Measurements from ENCODE around the gene CCDC30.
A peak's percentile ranks its signal among the peaks of the same experiment; 100 is the strongest.

Gene CCDC30

DNA sequence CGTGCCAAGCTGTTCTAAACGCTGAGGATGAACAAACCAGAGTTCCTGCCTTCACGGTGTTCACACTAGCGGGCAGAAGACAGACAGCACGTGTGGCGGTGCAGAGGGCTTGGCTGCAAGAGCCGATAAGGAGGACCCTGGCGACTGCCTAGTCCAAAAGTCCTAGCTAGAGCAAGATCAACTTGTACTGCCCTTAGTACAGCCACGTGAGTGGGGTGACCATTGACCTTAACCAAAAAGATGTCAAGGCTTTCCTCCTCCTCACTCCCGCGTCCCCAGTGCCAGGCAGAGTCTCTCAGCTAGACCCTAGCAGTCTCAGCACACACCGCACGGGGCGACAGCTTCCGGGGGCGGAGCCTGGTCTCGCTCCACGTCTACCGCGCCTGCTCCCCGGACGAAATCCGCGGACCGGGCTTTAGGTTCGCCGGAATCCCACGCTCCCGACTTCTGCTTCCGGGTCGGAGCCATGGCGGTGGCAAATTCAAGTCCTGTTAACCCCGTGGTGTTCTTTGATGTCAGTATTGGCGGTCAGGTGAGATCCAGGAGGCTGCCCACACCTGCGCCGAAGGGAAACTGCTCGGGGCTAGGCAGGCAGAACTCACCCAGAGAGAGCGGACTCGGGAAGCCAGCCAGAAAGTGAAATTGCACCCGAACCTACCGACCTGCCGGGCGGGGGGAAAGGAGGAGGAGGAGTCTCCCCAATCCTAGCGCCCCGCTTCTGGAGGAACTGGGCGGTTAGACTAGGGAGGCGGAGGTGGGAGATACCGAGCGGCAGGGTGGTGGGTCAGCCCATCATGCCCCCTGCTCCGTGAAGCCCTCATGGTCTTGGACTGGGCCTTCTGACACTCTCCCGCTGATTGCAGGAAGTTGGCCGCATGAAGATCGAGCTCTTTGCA lies 195.1 kb downstream of the CCDC30 start, which contains the start of gene PPIH:
TSS of gene PPIH (plus strand) at position 443 of the 896 bp plus-strand sequence. CDS start at position 467, 24 bp downstream.
- Histone ChIP-seq H3K4me2 (ENCODE audit: low read depth, low read length, poor library complexity, severe bottlenecking) (peak within 1 kb of the TSS; percentile 95), H3K36me3 (ENCODE audit: insufficient read depth, low read length) (no peaks in the 10 kb centered on the region), H3K4me3 (ENCODE audit: low read length, poor library complexity, severe bottlenecking) (peak within 1 kb of the TSS; percentile 80), H3K27me3 (ENCODE audit: insufficient read depth, low read length, poor library complexity, severe bottlenecking) (no peaks in the 10 kb centered on the region), H3K9me3 (ENCODE audit: insufficient read depth, low read depth, low read length) (no peaks in the 10 kb centered on the region), H3F3A (ENCODE audit: low read depth) (no peaks in the 10 kb centered on the region), H4K20me1 (ENCODE audit: insufficient read depth, low read length, poor library complexity, severe bottlenecking) (peaks cover 16% of the 10 kb centered on the region), H3K9ac (ENCODE audit: low read depth, low read length, poor library complexity, severe bottlenecking) (peak within 1 kb of the TSS; percentile 79), H3K9me2 (replicated peaks; ENCODE audit: low read depth, low read length) (no peaks in the 10 kb centered on the region), H3K4me1 (ENCODE audit: insufficient read depth, low read length, poor library complexity, severe bottlenecking) (peaks cover 41% of the 10 kb centered on the region), H2AFZ (ENCODE audit: low read length) (peak within 1 kb of the TSS; percentile 87), H3K79me2 (ENCODE audit: insufficient read depth, low read length) (peaks cover 42% of the 10 kb centered on the region)
- TF ChIP-seq, protein P1, sequence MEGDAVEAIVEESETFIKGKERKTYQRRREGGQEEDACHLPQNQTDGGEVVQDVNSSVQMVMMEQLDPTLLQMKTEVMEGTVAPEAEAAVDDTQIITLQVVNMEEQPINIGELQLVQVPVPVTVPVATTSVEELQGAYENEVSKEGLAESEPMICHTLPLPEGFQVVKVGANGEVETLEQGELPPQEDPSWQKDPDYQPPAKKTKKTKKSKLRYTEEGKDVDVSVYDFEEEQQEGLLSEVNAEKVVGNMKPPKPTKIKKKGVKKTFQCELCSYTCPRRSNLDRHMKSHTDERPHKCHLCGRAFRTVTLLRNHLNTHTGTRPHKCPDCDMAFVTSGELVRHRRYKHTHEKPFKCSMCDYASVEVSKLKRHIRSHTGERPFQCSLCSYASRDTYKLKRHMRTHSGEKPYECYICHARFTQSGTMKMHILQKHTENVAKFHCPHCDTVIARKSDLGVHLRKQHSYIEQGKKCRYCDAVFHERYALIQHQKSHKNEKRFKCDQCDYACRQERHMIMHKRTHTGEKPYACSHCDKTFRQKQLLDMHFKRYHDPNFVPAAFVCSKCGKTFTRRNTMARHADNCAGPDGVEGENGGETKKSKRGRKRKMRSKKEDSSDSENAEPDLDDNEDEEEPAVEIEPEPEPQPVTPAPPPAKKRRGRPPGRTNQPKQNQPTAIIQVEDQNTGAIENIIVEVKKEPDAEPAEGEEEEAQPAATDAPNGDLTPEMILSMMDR (conservative IDR thresholded peaks at IDR 0.05; ENCODE audit: low read length) = no peak
- no peak for TF ChIP-seq EZH2phosphoT487 (IDR thresholded peaks at IDR 0.05; ENCODE audit: borderline replicate concordance)

DNA sequence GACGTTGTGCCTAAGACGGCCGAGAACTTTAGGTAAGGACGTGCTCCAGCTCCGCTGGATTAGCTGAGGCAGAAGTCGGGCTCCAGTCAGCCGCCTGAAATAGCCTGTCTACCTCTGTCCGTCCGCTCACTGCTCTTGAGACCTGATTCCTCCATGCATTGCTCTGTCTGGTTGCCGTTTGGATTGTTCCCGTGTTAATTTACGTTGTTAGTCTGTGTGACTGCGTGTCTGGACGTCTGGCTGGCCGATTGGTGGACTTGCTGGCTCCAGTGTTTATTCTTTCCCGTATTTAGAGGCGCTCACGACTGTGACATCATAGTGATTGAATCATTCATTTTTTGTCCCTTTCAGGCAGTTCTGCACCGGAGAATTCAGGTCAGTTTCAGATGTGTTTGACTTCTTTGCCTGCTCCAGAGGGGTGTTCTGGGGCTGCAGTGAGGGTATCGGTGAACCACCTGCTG lies 195.8 kb downstream of the CCDC30 start:
- H3K9me3 ChIP-seq (ENCODE audit: insufficient read depth, low read depth, low read length) = no peaks in the 10 kb centered on the region
- TF ChIP-seq, protein P1 (conservative IDR thresholded peaks at IDR 0.05; ENCODE audit: low read length) = no peak
- TF ChIP-seq EZH2phosphoT487 (IDR thresholded peaks at IDR 0.05; ENCODE audit: borderline replicate concordance) = no peak
- H4K20me1 ChIP-seq (ENCODE audit: insufficient read depth, low read length, poor library complexity, severe bottlenecking) = peaks cover 16% of the 10 kb centered on the region
- peak overlapping the region; percentile 80 for H3K4me3 ChIP-seq (ENCODE audit: low read length, poor library complexity, severe bottlenecking)
- peaks cover 42% of the 10 kb centered on the region for H3K79me2 ChIP-seq (ENCODE audit: insufficient read depth, low read length)
- no peaks in the 10 kb centered on the region for H3K27me3 ChIP-seq (ENCODE audit: insufficient read depth, low read length, poor library complexity, severe bottlenecking)
- peak overlapping the region; percentile 87 for H2AFZ ChIP-seq (ENCODE audit: low read length)
- H3K4me2 ChIP-seq (ENCODE audit: low read depth, low read length, poor library complexity, severe bottlenecking) = peak overlapping the region; percentile 95
- peak overlapping the region; percentile 79 for H3K9ac ChIP-seq (ENCODE audit: low read depth, low read length, poor library complexity, severe bottlenecking)
- peaks cover 3% of the 10 kb centered on the region; the same call in 1 of the 2 replicates for H3K36me3 ChIP-seq (ENCODE audit: insufficient read depth, low read length)
- peaks cover 41% of the 10 kb centered on the region for H3K4me1 ChIP-seq (ENCODE audit: insufficient read depth, low read length, poor library complexity, severe bottlenecking)
- no peaks in the 10 kb centered on the region for H3F3A ChIP-seq (ENCODE audit: low read depth)
- no peaks in the 10 kb centered on the region for H3K9me2 ChIP-seq (replicated peaks; ENCODE audit: low read depth, low read length)

DNA sequence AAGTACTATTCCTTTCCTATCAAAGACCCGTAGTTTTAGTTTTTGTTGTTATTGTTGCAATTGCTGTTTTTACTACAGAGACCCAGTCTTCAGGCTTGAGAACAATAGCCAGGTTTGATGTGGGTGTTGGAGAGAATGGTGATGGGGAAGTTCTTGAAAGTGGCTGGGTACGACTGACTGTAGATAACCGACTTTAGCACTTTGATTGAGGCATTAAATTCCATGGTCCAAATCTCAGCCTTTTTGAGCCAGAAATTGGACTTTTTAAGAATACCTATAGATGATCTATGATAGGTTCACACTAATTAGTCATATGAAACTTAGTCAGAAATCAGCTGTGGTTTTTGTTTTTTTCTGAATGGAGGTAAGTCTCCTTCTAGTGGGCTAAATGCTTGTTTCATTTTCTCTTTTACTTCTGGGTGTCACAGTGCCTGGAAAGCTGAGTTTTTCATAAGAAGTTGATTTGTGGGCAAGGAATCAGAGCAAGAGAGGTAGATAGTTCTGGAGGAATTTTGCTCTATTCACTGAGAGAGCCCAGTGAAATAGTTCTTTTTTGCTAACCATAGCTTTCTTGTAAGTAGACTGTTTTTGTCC lies 197.9 kb downstream of the CCDC30 start:
- Histone ChIP-seq H3K36me3 (ENCODE audit: insufficient read depth, low read length) (peaks cover 23% of the 10 kb centered on the region; the same call in 1 of the 2 replicates), H3K9me2 (replicated peaks; ENCODE audit: low read depth, low read length) (no peaks in the 10 kb centered on the region), H3K9me3 (ENCODE audit: insufficient read depth, low read depth, low read length) (no peaks in the 10 kb centered on the region), H3F3A (ENCODE audit: low read depth) (no peaks in the 10 kb centered on the region), H3K4me1 (ENCODE audit: insufficient read depth, low read length, poor library complexity, severe bottlenecking) (peaks cover 41% of the 10 kb centered on the region), H4K20me1 (ENCODE audit: insufficient read depth, low read length, poor library complexity, severe bottlenecking) (peaks cover 16% of the 10 kb centered on the region), H3K4me2 (ENCODE audit: low read depth, low read length, poor library complexity, severe bottlenecking) (peak overlapping the region; percentile 95), H3K9ac (ENCODE audit: low read depth, low read length, poor library complexity, severe bottlenecking) (peak overlapping the region; percentile 43), H3K27me3 (ENCODE audit: insufficient read depth, low read length, poor library complexity, severe bottlenecking) (no peaks in the 10 kb centered on the region), H3K4me3 (ENCODE audit: low read length, poor library complexity, severe bottlenecking) (peak overlapping the region; percentile 34), H3K79me2 (ENCODE audit: insufficient read depth, low read length) (peaks cover 42% of the 10 kb centered on the region), H2AFZ (ENCODE audit: low read length) (no peak overlapping the region)
- TF ChIP-seq, protein P1 (conservative IDR thresholded peaks at IDR 0.05; ENCODE audit: low read length) = no peak
- TF ChIP-seq EZH2phosphoT487 (IDR thresholded peaks at IDR 0.05; ENCODE audit: borderline replicate concordance) = no peak
